ENCODE results near the gene LRP1-AS.

LRP1-AS gene

GRCh38 chr12:57095440-57095839 is 52.0 kb downstream of the LRP1-AS start:
- no peak for DNase-seq
